ENCODE data around the gene PKNOX2. TPM values are rescaled to one million over a fixed set of nuclear protein-coding genes. Genes with fewer than 3 reads are reported as not detected.

Gene PKNOX2
- total RNA-seq, 1 donor from 2014 or later, result 8.7 TPM

GRCh38 chr11:125157118-125157733, 7.3 kb upstream of the PKNOX2 start:
- Mint-ChIP-seq H3K4me1 (ENCODE audit: low read depth, unreplicated experiment) (no peaks in the 10 kb centered on the region), H3K36me3 (ENCODE audit: unreplicated experiment) (no peaks in the 10 kb centered on the region), H3K9me3 (ENCODE audit: unreplicated experiment) (peaks cover 1% of the 10 kb centered on the region), H3K27me3 (ENCODE audit: unreplicated experiment) (peaks cover 6% of the 10 kb centered on the region), H3K27ac (ENCODE audit: unreplicated experiment) (no peak overlapping the region), H3K4me3 (ENCODE audit: unreplicated experiment) (no peak overlapping the region)
- TF ChIP-seq, protein P1, sequence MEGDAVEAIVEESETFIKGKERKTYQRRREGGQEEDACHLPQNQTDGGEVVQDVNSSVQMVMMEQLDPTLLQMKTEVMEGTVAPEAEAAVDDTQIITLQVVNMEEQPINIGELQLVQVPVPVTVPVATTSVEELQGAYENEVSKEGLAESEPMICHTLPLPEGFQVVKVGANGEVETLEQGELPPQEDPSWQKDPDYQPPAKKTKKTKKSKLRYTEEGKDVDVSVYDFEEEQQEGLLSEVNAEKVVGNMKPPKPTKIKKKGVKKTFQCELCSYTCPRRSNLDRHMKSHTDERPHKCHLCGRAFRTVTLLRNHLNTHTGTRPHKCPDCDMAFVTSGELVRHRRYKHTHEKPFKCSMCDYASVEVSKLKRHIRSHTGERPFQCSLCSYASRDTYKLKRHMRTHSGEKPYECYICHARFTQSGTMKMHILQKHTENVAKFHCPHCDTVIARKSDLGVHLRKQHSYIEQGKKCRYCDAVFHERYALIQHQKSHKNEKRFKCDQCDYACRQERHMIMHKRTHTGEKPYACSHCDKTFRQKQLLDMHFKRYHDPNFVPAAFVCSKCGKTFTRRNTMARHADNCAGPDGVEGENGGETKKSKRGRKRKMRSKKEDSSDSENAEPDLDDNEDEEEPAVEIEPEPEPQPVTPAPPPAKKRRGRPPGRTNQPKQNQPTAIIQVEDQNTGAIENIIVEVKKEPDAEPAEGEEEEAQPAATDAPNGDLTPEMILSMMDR (IDR thresholded peaks at IDR 0.05; ENCODE audit: partially characterized antibody, unreplicated experiment), result no peak
- no peak for DNase-seq

GRCh38 chr11:125157953-125158680, 6.4 kb upstream of the PKNOX2 start:
- peaks cover 6% of the 10 kb centered on the region for H3K27me3 Mint-ChIP-seq (ENCODE audit: unreplicated experiment)
- no peak for DNase-seq
- peaks cover 5% of the 10 kb centered on the region for H3K4me1 Mint-ChIP-seq (ENCODE audit: low read depth, unreplicated experiment)

GRCh38 chr11:125162743-125163142, 1.8 kb upstream of the PKNOX2 start:
- H3K4me1 Mint-ChIP-seq (ENCODE audit: low read depth, unreplicated experiment), result peaks cover 27% of the 10 kb centered on the region
- no peak for DNase-seq
- peaks cover 12% of the 10 kb centered on the region for H3K27me3 Mint-ChIP-seq (ENCODE audit: unreplicated experiment)
- TF ChIP-seq, protein P1 (IDR thresholded peaks at IDR 0.05; ENCODE audit: partially characterized antibody, unreplicated experiment), result no peak
- peak overlapping the region; percentile 12 for H3K4me3 Mint-ChIP-seq (ENCODE audit: unreplicated experiment)
- no peaks in the 10 kb centered on the region for H3K36me3 Mint-ChIP-seq (ENCODE audit: unreplicated experiment)
- peaks cover 4% of the 10 kb centered on the region for H3K9me3 Mint-ChIP-seq (ENCODE audit: unreplicated experiment)
- H3K27ac Mint-ChIP-seq (ENCODE audit: unreplicated experiment), result no peak overlapping the region

More at GRCh38 chr11:125157953-125158680, 6.4 kb upstream of the PKNOX2 start:
- peaks cover 3% of the 10 kb centered on the region for H3K9me3 Mint-ChIP-seq (ENCODE audit: unreplicated experiment)
- TF ChIP-seq, protein P1 (IDR thresholded peaks at IDR 0.05; ENCODE audit: partially characterized antibody, unreplicated experiment), result no peak
- no peaks in the 10 kb centered on the region for H3K36me3 Mint-ChIP-seq (ENCODE audit: unreplicated experiment)
- peak overlapping the region; percentile 5 for H3K4me3 Mint-ChIP-seq (ENCODE audit: unreplicated experiment)
- H3K27ac Mint-ChIP-seq (ENCODE audit: unreplicated experiment), result no peak overlapping the region

DNA sequence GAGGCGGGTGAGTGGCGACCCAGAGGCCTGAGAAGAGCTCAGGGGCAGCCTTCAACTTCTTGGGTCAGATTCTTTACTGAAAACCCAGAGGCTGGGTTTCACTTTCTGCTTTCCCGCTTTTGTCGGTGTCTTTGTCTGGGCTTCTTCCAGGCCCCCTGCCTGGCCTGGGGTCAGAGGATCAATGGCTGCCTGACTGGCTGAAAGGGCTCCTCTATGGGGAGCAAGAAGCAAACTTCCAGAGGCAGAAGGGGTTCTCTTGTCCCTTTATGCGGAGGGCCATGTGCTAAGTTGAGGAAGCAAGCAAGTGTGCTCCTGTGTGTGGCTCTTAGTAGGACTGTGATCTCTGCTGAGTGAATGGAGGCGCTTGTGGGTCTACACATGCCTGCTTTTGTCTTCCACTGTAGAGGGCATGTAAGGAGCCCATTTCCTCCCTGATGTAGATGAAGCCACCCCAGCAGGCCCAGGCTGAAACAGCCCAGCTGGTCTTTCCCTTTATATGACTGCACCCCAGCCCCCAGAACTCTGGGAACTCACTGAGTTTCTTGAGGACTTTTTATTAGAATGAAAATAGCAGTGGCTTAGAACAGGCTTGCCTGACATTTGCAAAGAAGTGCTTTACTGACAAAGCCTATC, 1.0 kb upstream of the PKNOX2 start:
- TF ChIP-seq, protein P1 (IDR thresholded peaks at IDR 0.05; ENCODE audit: partially characterized antibody, unreplicated experiment), result no peak
- H3K27ac Mint-ChIP-seq (ENCODE audit: unreplicated experiment), result no peak overlapping the region
- H3K9me3 Mint-ChIP-seq (ENCODE audit: unreplicated experiment), result peaks cover 4% of the 10 kb centered on the region
- H3K27me3 Mint-ChIP-seq (ENCODE audit: unreplicated experiment), result peaks cover 12% of the 10 kb centered on the region
- H3K4me3 Mint-ChIP-seq (ENCODE audit: unreplicated experiment), result peak overlapping the region; percentile 59
- DNase-seq, result no peak
- no peaks in the 10 kb centered on the region for H3K36me3 Mint-ChIP-seq (ENCODE audit: unreplicated experiment)
- peaks cover 35% of the 10 kb centered on the region for H3K4me1 Mint-ChIP-seq (ENCODE audit: low read depth, unreplicated experiment)

DNA sequence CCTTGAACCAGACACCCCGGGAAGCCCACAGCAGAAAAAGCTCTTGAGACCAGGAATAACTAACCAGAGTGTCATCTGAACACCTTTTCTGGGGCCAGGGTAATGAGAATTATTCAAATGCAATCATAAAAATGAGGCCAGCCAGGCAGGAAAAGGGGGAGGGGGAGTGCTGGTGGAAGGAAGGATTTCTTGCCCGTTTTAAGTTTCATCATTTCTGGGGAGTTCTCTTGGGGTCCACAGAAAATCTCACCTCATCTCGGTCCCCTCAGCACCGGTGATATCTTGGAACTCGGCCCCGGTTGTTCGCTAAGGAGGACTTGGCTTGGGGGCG, 495 bp upstream of the PKNOX2 start:
- Mint-ChIP-seq H3K4me1 (ENCODE audit: low read depth, unreplicated experiment) (peaks cover 39% of the 10 kb centered on the region), H3K27ac (ENCODE audit: unreplicated experiment) (no peak overlapping the region), H3K9me3 (ENCODE audit: unreplicated experiment) (peaks cover 4% of the 10 kb centered on the region), H3K36me3 (ENCODE audit: unreplicated experiment) (no peaks in the 10 kb centered on the region), H3K4me3 (ENCODE audit: unreplicated experiment) (peak overlapping the region; percentile 59), H3K27me3 (ENCODE audit: unreplicated experiment) (peaks cover 12% of the 10 kb centered on the region)
- DNase-seq, result no peak
- TF ChIP-seq, protein P1 (IDR thresholded peaks at IDR 0.05; ENCODE audit: partially characterized antibody, unreplicated experiment), result no peak

Measured in glutamatergic neuron (in vitro differentiated cells).